HUES6 (cell line): ENCODE data around the gene ADAM15.

ENCODE experiments used
- H3K27ac ChIP-seq: 2 replicates; pipeline ENCODE4 v1.7.0; 2013; ENCODE audit warnings: low read depth, mild to moderate bottlenecking, low read length, inconsistent platforms
- H3K27me3 ChIP-seq: 2 replicates; pipeline ENCODE4 v1.6.1; 2013; ENCODE audit warnings: low read length; ENCODE audit not compliant: control insufficient read depth, insufficient read depth
- H3K36me3 ChIP-seq: 2 replicates; pipeline ENCODE4 v1.6.1; 2013; ENCODE audit warnings: low read length; ENCODE audit not compliant: control insufficient read depth, insufficient read depth
- H3K4me1 ChIP-seq: 2 replicates; pipeline ENCODE4 v1.6.1; 2013; ENCODE audit warnings: low read length; ENCODE audit not compliant: control insufficient read depth, insufficient read depth
- H3K4me3 ChIP-seq: 2 replicates; pipeline ENCODE4 v1.5.1; 2013; ENCODE audit warnings: low read depth, low read length
- H3K9ac ChIP-seq: one replicate; pipeline ENCODE4 v1.6.1; 2013; ENCODE audit warnings: mild to moderate bottlenecking, low read length
- H3K9me3 ChIP-seq: 2 replicates; pipeline ENCODE4 v1.6.1; 2013; ENCODE audit warnings: low read depth, low read length; ENCODE audit not compliant: control insufficient read depth, insufficient read depth

Gene ADAM15

GRCh38 chr1:155079210-155079486 is 28.0 kb downstream of the ADAM15 start:
- peaks cover 31% of the 10 kb centered on the region for H3K4me1 ChIP-seq
- peaks cover 82% of the 10 kb centered on the region for H3K27me3 ChIP-seq
- no peaks in the 10 kb centered on the region for H3K9me3 ChIP-seq
- no peak overlapping the region for H3K27ac ChIP-seq
- peak overlapping the region; percentile 60 for H3K4me3 ChIP-seq
- no peaks in the 10 kb centered on the region for H3K36me3 ChIP-seq
- no peak overlapping the region for H3K9ac ChIP-seq

GRCh38 chr1:155079487-155080311 is 28.6 kb downstream of the ADAM15 start:
- peak overlapping the region; percentile 21 for H3K9ac ChIP-seq
- H3K4me3 ChIP-seq = peak overlapping the region; percentile 60
- H3K27ac ChIP-seq = no peak overlapping the region
- peaks cover 84% of the 10 kb centered on the region for H3K27me3 ChIP-seq
- peaks cover 35% of the 10 kb centered on the region for H3K4me1 ChIP-seq
- no peaks in the 10 kb centered on the region for H3K9me3 ChIP-seq
- H3K36me3 ChIP-seq = no peaks in the 10 kb centered on the region

DNA sequence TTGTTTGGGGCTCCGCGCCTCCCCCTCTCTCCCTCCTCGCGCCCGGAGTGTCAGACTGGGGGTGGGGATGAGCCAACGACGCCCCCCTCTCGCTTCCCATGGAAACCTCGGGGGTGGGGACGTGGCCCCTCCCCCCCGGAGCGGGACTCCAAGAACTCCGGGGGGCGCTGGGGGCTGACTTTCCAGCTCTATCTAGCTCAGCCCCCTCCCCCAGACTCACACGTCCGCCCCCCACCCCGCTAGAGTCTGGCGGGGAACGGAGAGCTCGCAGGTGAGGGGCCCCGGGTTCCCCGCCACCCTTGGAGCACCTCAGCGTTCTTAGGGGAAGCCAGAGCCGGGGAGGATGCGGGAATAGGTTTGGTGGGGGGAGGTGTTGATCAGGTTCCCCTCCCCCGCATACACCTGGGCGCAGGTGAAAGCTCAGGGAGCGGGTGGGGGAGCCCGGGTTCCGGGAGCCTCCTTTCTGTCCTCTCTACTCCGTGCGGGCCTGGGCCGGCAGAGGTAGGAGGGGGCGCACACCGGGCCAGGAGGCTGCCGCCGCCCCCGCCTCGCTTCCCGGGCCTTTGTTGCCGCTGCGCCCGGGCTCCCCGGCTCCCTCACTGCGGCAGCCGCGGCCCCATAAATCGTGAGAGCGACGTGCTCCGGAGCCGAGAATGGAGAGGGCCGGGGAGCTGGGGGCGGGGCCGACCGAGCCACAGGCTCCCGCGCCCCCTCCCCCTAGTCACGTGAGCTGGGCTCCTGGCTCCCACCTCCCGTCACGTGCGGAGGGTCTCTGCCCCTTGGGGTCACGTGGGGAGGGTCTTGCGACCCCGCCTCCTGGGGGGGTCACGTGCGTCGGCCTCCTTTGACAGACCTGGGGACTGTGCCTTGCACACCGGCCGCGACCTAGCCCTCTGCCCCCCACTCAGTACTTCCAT is 29.5 kb downstream of the ADAM15 start:
- Histone ChIP-seq H3K9me3 (no peaks in the 10 kb centered on the region), H3K9ac (peak overlapping the region; percentile 22), H3K27me3 (peaks cover 75% of the 10 kb centered on the region), H3K4me1 (peaks cover 35% of the 10 kb centered on the region), H3K27ac (no peak overlapping the region), H3K4me3 (peak overlapping the region; percentile 60), H3K36me3 (no peaks in the 10 kb centered on the region)

- no peak overlapping the region for H3K9ac ChIP-seq
- H3K4me3 ChIP-seq = peak overlapping the region; percentile 60
- peaks cover 73% of the 10 kb centered on the region for H3K27me3 ChIP-seq
Observed at GRCh38 chr1:155081472-155082300, 30.6 kb downstream of the ADAM15 start.

GRCh38 chr1:155082301-155083051 is 31.4 kb downstream of the ADAM15 start:
- H3K27me3 ChIP-seq = peaks cover 70% of the 10 kb centered on the region
- H3K4me3 ChIP-seq = peak overlapping the region; percentile 60
- H3K27ac ChIP-seq = no peak overlapping the region

More at GRCh38 chr1:155081472-155082300, 30.6 kb downstream of the ADAM15 start:
- H3K27ac ChIP-seq = no peak overlapping the region
- no peaks in the 10 kb centered on the region for H3K36me3 ChIP-seq
- peaks cover 41% of the 10 kb centered on the region for H3K4me1 ChIP-seq
- H3K9me3 ChIP-seq = no peaks in the 10 kb centered on the region

GRCh38 chr1:155083052-155083541 is 32.0 kb downstream of the ADAM15 start:
- Histone ChIP-seq H3K27me3 (peaks cover 64% of the 10 kb centered on the region), H3K4me1 (peaks cover 41% of the 10 kb centered on the region), H3K9me3 (no peaks in the 10 kb centered on the region), H3K36me3 (no peaks in the 10 kb centered on the region), H3K9ac (no peak overlapping the region), H3K4me3 (0 out of 2 replicates have a peak overlapping the region, but pooled peaks have one; percentile 60), H3K27ac (no peak overlapping the region)

More at GRCh38 chr1:155082301-155083051, 31.4 kb downstream of the ADAM15 start:
- Histone ChIP-seq H3K9me3 (no peaks in the 10 kb centered on the region), H3K36me3 (no peaks in the 10 kb centered on the region), H3K4me1 (peaks cover 42% of the 10 kb centered on the region), H3K9ac (no peak overlapping the region)

DNA sequence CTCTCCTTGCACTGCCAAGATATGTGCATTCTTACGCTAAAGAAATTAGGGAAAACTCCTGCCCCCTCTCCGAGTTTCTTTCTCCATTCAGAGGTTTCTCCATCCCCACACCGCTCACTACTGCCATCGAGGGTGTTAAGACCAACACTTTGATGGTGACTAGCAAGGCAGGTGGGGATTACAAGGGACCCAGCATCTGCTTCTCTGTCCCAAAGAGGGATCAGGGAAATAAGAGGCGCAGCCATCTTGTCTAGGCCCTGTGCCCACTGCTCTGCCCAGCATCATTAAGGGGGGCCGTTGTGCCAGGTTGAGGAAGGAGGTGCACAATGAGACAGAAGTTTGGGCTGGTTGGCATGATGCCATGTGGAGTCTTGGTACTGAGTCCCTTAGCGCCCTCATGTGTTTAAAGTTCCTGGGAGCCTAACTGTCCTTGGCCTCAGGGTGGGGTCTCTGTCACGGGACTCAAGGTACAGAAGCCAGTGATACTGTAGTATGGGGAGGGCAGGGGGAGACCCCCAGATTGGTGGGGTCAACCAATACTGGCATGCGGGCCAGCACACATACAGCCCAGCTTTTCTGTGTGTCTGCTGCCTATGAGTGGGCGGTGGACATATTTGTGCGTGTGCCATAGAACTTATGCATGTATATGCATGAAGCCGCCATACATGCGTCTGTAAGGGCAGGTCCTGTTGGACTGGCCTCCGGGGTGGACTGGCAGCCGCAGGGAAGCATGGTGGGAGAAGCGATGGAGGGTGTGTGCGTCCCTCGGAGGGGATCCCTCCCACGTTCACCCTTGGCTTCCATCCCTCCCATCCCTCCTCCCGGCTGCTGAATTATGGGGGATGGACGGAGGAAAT is 33.0 kb downstream of the ADAM15 start:
- peak overlapping the region; percentile 84 for H3K4me3 ChIP-seq
- no peaks in the 10 kb centered on the region for H3K36me3 ChIP-seq
- no peak overlapping the region for H3K27ac ChIP-seq
- H3K9me3 ChIP-seq = no peaks in the 10 kb centered on the region
- H3K4me1 ChIP-seq = peaks cover 37% of the 10 kb centered on the region
- H3K9ac ChIP-seq = no peak overlapping the region
- peaks cover 57% of the 10 kb centered on the region for H3K27me3 ChIP-seq

GRCh38 chr1:155084722-155085503 is 33.8 kb downstream of the ADAM15 start:
- no peak overlapping the region for H3K9ac ChIP-seq
- H3K27me3 ChIP-seq = peaks cover 49% of the 10 kb centered on the region
- H3K27ac ChIP-seq = no peak overlapping the region
- no peaks in the 10 kb centered on the region for H3K36me3 ChIP-seq
- H3K4me3 ChIP-seq = peak overlapping the region; percentile 84
- H3K4me1 ChIP-seq = peaks cover 30% of the 10 kb centered on the region
- no peaks in the 10 kb centered on the region for H3K9me3 ChIP-seq

DNA sequence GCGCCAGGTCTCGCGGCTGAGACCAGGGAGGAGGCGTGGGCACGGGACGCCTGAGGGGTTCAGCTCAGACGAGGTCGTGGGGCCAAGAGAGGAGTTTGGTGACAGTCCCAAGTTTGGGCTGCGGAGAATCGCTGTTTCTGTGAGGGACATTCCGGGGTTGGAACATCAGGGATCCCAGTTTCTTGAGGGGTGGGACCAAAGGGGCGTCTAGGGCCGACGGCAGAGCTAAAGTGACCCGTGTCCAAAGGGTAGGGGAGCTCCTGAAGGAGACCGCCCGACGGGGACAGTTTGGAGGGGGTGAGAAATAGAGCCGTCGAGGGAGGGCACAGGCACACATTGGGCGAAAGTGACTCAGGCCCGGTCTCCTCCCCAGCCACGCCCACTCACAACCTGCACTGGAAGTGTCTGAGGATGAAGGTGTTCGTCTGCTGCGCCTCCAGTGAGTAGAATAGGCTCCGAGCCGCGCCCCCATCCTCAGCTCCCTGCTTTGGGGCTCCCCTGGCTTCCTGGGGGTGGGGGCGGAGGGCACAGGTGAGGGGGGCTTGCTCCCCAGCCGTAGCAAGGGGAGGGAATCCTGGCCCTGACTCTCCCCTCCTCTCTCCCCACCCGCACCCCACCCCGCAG is 34.5 kb downstream of the ADAM15 start:
- H3K36me3 ChIP-seq = no peaks in the 10 kb centered on the region
- no peak overlapping the region for H3K27ac ChIP-seq
- peaks cover 42% of the 10 kb centered on the region for H3K27me3 ChIP-seq
- H3K4me1 ChIP-seq = peaks cover 28% of the 10 kb centered on the region
- H3K4me3 ChIP-seq = peak overlapping the region; percentile 84
- H3K9me3 ChIP-seq = no peaks in the 10 kb centered on the region
- no peak overlapping the region for H3K9ac ChIP-seq
